ENCODE data around the gene DCTN4. TPM values are rescaled to one million over a fixed set of nuclear protein-coding genes. Genes with fewer than 3 reads are reported as not detected.

Gene DCTN4
- total RNA-seq, 1 donor from 2014 or later = 83.3 TPM

- H3K27ac Mint-ChIP-seq (ENCODE audit: unreplicated experiment) = no peak overlapping the region
- H3K9me3 Mint-ChIP-seq = peaks cover 2% of the 10 kb centered on the region
- H3K36me3 Mint-ChIP-seq (ENCODE audit: low read depth) = peaks cover 32% of the 10 kb centered on the region
- no peaks in the 10 kb centered on the region for H3K27me3 Mint-ChIP-seq (ENCODE audit: low read depth)
- H3K4me1 Mint-ChIP-seq = no peaks in the 10 kb centered on the region
- H3K4me3 Mint-ChIP-seq = no peak overlapping the region
- TF ChIP-seq CTCF (conservative IDR thresholded peaks at IDR 0.05) = no peak
- DNase-seq (ENCODE audit: low read depth, low spot score) = no peak
Measured at GRCh38 chr5:150731669-150732242, 27.1 kb downstream of the DCTN4 start.

- TF ChIP-seq CTCF (conservative IDR thresholded peaks at IDR 0.05) = no peak
- no peaks in the 10 kb centered on the region for H3K27me3 Mint-ChIP-seq (ENCODE audit: low read depth)
- H3K4me3 Mint-ChIP-seq = no peak overlapping the region
- no peaks in the 10 kb centered on the region for H3K4me1 Mint-ChIP-seq
- no peaks in the 10 kb centered on the region for H3K9me3 Mint-ChIP-seq
- DNase-seq (ENCODE audit: low read depth, low spot score) = no peak
- H3K36me3 Mint-ChIP-seq (ENCODE audit: low read depth) = peaks cover 19% of the 10 kb centered on the region
- no peak overlapping the region for H3K27ac Mint-ChIP-seq (ENCODE audit: unreplicated experiment)
Measured at GRCh38 chr5:150729859-150730258, 29.0 kb downstream of the DCTN4 start.

- H3K27ac Mint-ChIP-seq (ENCODE audit: unreplicated experiment) = no peak overlapping the region
- H3K4me3 Mint-ChIP-seq = no peak overlapping the region
- no peaks in the 10 kb centered on the region for H3K27me3 Mint-ChIP-seq (ENCODE audit: low read depth)
- TF ChIP-seq CTCF (conservative IDR thresholded peaks at IDR 0.05) = no peak
- H3K9me3 Mint-ChIP-seq = no peaks in the 10 kb centered on the region
- peaks cover 8% of the 10 kb centered on the region for H3K36me3 Mint-ChIP-seq (ENCODE audit: low read depth)
- H3K4me1 Mint-ChIP-seq = no peaks in the 10 kb centered on the region
- DNase-seq (ENCODE audit: low read depth, low spot score) = no peak
Measured at GRCh38 chr5:150723845-150724244, 35.0 kb downstream of the DCTN4 start.

- peak; percentile 43 for TF ChIP-seq CTCF (conservative IDR thresholded peaks at IDR 0.05)
- H3K4me3 Mint-ChIP-seq = no peak overlapping the region
- no peak overlapping the region for H3K27ac Mint-ChIP-seq (ENCODE audit: unreplicated experiment)
- no peaks in the 10 kb centered on the region for H3K27me3 Mint-ChIP-seq (ENCODE audit: low read depth)
- DNase-seq (ENCODE audit: low read depth, low spot score) = no peak
- no peaks in the 10 kb centered on the region for H3K4me1 Mint-ChIP-seq
- peaks cover 10% of the 10 kb centered on the region for H3K36me3 Mint-ChIP-seq (ENCODE audit: low read depth)
- no peaks in the 10 kb centered on the region for H3K9me3 Mint-ChIP-seq
Measured at GRCh38 chr5:150710165-150710564, 48.7 kb downstream of the DCTN4 start.

- H3K27me3 Mint-ChIP-seq (ENCODE audit: low read depth) = peaks cover 2% of the 10 kb centered on the region
Measured at GRCh38 chr5:150706776-150707390, 51.9 kb downstream of the DCTN4 start.

More at GRCh38 chr5:150706776-150707390, 51.9 kb downstream of the DCTN4 start:
- DNase-seq (ENCODE audit: low read depth, low spot score) = no peak
- Mint-ChIP-seq H3K4me3 (no peak overlapping the region), H3K4me1 (no peaks in the 10 kb centered on the region), H3K36me3 (ENCODE audit: low read depth) (peaks cover 10% of the 10 kb centered on the region), H3K27ac (ENCODE audit: unreplicated experiment) (no peak overlapping the region), H3K9me3 (no peaks in the 10 kb centered on the region)
- no peak for TF ChIP-seq CTCF (conservative IDR thresholded peaks at IDR 0.05)

All from neural crest cell (in vitro differentiated cells).